Measurements from ENCODE around the gene KRTAP4-3.
"Not testable (repeated sequence)": the region's sequence is repeated elsewhere in the genome, so short reads cannot be mapped to it uniquely, and the experiment has no call there.

The KRTAP4-3 gene

GRCh38 chr17:41151525-41151924, 16.5 kb downstream of the KRTAP4-3 start:
- DNase-seq (ENCODE audit: low read depth), result no peak

DNA sequence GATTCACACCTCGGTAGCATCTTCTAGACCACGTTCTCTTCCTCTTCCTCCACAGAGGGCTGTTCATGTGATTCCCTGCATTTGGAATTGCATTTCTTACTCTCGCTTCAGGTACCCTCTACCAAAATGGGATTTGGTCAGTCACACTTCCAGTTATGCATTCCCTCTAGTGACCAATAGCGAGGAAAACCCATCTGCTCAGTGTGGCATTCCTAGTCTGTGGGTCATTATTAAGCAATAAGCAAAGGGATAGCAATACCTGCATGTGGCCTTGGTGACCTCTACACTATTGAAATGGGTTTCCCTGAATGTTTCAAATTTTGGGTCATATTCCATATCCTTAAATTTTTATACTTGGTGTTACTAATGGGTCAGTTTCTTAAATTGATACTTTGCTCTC, 18.0 kb downstream of the KRTAP4-3 start:
- DNase-seq (ENCODE audit: low read depth), result no peak

GRCh38 chr17:41149652-41149985, 18.4 kb downstream of the KRTAP4-3 start, which contains the start of gene KRTAP4-5:
KRTAP4-5 (minus strand) TSS chr17:41149825; CDS start chr17:41149767, 58 bp downstream.
- DNase-seq (ENCODE audit: low read depth), result no peak

DNA sequence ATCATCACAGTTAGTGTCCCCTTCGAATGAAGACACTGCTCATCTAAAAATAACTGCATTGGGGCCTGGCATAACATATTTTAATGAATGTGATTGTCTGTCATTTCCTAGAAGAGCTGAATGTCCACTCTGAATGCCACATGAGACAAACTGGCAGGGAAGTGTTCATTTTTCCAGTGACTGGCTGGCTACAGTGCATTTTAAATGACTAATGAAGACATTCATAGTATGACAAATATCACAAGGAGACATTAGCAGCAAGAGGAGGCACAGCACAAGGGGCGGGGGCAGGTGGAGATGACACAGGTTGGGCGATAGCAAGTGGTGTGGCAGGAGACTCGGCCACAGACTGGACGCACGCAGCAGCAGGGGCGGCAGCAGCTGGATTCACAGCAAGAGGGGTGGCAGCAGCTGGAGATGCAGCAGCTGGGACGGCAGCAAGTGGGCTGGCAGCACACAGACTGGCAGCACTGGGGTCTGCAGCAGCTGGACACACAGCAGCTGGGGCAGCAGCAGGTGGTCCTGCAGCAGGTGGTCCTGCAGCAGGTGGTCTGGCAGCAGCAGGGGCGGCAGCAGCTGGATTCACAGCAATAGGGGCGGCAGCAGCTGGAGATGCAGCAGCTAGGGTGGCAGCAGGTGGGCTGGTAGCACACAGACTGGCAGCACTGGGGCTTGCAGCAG, 18.9 kb downstream of the KRTAP4-3 start:
- DNase-seq (ENCODE audit: low read depth), result not testable (repeated sequence)

DNA sequence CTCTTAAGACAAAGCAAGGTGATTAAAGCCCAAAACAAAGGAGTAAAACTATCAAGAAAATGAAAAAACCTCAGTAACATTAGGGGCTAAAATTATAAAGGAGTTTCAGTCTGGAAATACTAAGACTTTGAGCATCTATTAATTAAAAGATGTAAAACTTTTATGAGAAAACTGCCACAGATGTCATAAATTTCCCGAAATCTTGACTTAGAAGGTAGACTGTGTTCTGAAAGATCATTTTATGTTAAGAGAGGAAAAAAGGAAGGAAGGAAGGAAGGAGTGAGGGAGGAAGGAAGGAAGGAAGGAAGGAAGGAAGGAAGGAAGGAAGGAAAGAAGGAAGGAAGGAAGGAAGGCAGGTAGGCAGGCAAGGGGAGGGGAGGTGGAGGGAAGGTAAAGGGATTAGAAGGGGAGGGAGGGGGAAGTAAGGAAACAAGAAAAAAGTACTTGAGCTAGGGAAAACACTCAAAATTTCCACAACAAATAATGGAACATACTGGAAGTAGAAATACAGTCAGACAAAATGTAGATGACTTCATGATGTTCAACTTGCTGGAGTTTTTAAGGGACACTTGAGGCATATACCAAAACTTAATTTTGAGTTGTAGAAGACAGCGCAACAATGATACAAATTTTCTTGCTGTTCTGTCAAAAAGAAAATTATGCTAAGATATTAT, 20.4 kb downstream of the KRTAP4-3 start:
- DNase-seq (ENCODE audit: low read depth), result no peak

DNA sequence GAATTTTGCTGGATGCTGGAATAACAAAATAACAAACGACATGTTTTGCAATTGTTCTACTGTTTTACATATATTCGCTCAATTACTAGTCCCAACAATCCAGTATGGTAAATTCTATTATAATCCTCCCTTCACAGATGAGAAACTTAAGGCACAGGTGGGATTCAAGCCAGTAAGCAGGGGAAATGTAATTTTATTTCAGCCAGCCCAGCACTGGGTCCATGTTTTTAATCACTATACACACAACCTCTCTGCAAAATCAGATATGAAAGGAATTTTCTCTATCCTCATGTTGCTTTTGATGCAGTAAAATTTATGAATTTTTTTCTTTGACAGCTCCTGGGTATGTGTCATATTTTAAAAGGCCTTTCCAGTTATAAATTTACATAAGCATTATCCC, 22.8 kb downstream of the KRTAP4-3 start:
- DNase-seq (ENCODE audit: low read depth), result no peak

DNA sequence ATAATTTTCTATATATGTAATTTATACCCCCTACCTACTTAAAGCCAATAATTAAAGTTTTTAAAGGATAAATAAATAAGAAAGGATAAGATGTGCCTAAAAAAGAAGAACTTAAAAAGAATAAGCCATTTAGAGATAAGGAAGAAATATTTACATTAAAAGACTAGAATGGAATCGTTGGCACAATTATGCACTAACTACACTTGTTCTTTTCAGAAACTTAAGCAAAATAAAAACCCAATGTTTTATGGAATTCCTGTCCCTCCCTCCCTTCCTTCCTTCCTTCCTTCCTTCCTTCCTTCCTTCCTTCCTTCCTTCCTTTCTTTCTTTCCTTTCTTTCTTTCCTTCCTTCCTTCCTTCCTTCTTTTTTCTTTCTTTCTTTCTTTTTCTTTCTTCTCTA, 23.2 kb downstream of the KRTAP4-3 start:
- no peak for DNase-seq (ENCODE audit: low read depth)

- no peak for DNase-seq (ENCODE audit: low read depth)
Observed at GRCh38 chr17:41141361-41141760, 26.7 kb downstream of the KRTAP4-3 start.

DNA sequence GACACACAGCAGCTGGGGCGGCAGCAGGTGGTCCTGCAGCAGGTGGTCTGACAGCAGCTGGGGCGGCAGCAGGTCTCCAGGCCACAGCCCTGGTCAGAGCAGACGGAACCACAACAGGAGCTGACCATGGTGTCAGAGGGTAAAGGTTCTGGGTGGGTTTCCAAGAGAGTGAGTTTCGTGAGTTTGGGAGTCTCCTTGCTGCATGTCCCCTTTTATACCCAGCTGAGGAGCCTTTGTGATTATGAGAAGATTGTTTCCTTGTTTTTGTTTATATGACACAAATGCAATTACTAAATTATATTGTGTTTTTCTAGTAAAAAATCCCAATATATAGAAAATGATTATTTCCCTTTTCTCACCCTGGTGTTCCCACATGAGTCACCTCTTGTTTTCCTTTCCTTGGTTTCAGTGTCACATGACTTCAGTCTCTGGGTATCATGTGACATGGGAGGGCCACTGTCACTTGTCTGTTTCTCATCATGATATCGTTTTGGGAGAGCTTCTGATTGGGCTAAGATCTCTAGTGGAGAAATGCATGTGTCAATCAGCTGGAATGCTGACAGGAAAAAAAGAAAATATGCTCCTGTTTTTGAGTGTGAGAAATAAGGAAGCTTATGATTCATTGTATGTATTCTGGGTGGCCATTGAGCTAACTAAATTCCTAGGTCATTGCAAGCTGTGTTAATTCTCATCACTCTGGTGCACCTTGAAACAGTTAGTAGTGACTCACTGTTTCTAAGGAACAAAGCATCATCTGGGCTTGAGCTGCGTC, 27.5 kb downstream of the KRTAP4-3 start, which contains the start of gene KRTAP4-6:
Gene KRTAP4-6 (minus strand): TSS at position 185 of the 772 bp plus-strand sequence. CDS start 57 bp downstream, at position 128.
- DNase-seq (ENCODE audit: low read depth), result peak; percentile 76

GRCh38 chr17:41139865-41140264, 28.2 kb downstream of the KRTAP4-3 start:
- not testable (repeated sequence) for DNase-seq (ENCODE audit: low read depth)

DNA sequence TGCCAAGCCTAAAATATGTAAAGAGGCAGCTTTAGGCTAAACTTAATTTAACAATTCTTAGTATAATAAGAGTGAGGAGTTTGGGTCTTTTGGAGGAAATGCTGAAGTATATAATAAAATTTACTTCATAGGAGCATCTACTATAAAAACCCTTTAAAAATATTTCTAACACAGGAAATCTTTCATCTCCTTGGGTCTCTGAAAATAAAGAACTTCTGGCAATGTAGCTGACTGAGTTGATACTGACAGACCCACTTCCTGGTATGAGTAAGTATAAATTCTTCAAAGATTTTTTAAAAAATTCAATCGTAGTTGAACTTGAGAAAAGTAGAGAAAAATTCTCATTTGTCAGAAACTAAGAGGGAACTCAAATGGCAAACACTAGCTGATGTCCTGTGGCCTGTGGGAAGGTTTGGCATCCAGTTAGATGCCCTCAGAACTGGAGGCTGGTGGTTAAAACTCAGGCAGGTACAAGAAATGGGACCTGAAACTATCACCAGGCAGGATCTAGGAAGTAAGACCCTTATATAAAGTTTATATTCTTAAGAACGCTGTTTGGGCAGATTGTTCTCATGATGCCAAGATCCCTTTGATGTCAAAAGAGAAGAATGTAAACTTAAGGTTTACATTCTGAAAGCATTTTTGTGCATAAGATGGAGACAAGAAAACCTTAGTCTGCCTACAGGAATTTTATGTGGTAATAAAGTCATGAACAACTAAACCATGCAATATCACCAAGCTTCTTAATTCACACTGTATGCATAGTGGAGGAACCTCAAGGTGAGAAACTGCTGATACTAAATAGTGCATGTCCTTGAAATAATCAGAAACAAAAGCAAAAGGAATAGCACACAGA, 33.9 kb downstream of the KRTAP4-3 start:
- DNase-seq (ENCODE audit: low read depth), result no peak

- DNase-seq (ENCODE audit: low read depth), result no peak
Observed at GRCh38 chr17:41131979-41132378, 36.0 kb downstream of the KRTAP4-3 start.

- DNase-seq (ENCODE audit: low read depth), result no peak
Observed at GRCh38 chr17:41127371-41127770, 40.6 kb downstream of the KRTAP4-3 start.

GRCh38 chr17:41126412-41126811, 41.6 kb downstream of the KRTAP4-3 start:
- DNase-seq (ENCODE audit: low read depth), result no peak

- no peak for DNase-seq (ENCODE audit: low read depth)
Observed at GRCh38 chr17:41125064-41125463, 43.0 kb downstream of the KRTAP4-3 start.

DNA sequence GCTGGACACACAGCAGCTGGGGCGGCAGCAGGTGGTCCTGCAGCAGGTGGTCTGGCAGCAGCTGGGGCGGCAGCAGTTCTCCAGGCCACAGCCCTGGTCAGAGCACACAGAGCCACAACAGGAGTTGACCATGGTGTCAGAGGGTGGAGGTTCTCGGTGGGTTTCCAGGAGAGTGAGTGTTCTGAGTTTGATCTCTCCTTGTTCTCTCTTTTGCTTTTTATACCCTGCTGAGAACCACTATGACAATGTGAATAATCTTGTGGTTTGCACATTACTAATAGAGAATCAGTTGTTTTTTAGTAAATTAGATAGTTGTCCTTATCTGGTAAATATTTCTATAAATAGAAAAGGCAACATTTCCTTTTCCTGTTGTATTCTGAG, 44.0 kb downstream of the KRTAP4-3 start, which contains the start of gene KRTAP4-12:
Gene KRTAP4-12 (minus strand): TSS at position 192 of the 381 bp plus-strand sequence. CDS start 60 bp downstream, at position 132.
- DNase-seq (ENCODE audit: low read depth), result not testable (repeated sequence)

GRCh38 chr17:41123292-41123990, 44.6 kb downstream of the KRTAP4-3 start:
- DNase-seq (ENCODE audit: low read depth), result not testable (repeated sequence)

DNA sequence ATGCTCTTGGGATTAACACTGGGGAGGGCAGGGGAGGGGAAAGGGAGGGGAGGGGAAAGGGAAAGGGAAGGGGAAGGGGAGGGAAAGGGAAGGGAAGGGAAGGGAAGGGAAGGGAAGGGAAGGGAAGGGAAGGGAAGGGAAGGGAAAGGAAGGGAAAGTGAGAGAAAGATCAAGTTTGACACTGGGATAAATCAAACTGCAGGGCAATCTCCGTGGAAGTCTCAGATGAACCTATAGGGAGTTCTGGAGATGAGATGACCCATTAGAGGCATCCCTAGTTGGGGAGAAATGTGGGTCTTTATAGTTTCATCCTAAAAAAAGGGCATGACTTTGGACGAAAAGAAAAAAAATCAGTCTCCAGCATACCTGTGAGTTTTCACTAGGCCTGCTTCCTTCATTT, 46.3 kb downstream of the KRTAP4-3 start:
- no peak for DNase-seq (ENCODE audit: low read depth)

- DNase-seq (ENCODE audit: low read depth), result not testable (repeated sequence)
Observed at GRCh38 chr17:41119696-41120690, 48.0 kb downstream of the KRTAP4-3 start.

DNA sequence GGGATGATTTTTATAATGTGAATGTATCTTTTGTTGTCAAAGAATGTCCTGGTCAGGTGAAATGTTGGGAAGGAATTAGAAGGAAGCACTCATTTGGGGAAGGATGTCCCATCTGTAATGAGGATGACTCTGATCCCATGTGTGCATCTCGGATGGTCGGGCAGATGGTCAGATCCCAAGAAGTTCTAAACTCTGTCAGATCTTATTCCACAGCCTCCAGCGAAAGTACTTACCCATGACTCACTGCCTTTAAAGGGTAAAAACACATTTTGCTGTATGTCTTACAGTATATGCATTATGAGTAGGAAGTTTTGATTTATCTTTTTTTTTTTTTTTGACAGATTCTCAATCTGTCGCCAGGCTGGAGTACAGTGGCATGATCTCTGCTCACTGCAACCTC, 49.3 kb downstream of the KRTAP4-3 start:
- DNase-seq (ENCODE audit: low read depth), result no peak
